Skeletal muscle tissue (tissue), 4 donors: ENCODE measurements around the gene BDH2. TPM values are rescaled to one million over a fixed set of nuclear protein-coding genes. Genes with fewer than 3 reads are reported as not detected.

ENCODE experiments used
- H3K27ac ChIP-seq: one replicate; pipeline ENCODE4 v1.7.0; 2013; ENCODE audit warnings: mild to moderate bottlenecking, low read depth, low read length, inconsistent platforms
- H3K27me3 ChIP-seq, 3 donors: one replicate each; pipeline ENCODE4 v1.7.0; 2013; ENCODE audit warnings: low read length in 3 of 3; ENCODE audit not compliant: control insufficient read depth in 3 of 3, insufficient read depth in 3 of 3
- H3K36me3 ChIP-seq, 3 donors: one replicate each; pipeline ENCODE4 v1.7.0; 2013; ENCODE audit warnings: low read length in 3 of 3; ENCODE audit not compliant: control insufficient read depth in 3 of 3, insufficient read depth in 3 of 3
- H3K4me1 ChIP-seq, 3 donors: one replicate each; pipeline ENCODE4 v1.7.0; 2013; ENCODE audit warnings: low read length in 3 of 3, mild to moderate bottlenecking in 3 of 3; ENCODE audit not compliant: control insufficient read depth in 3 of 3, insufficient read depth in 3 of 3
- H3K4me3 ChIP-seq, 3 donors: one replicate each; pipeline ENCODE4 v1.7.0; 2013; ENCODE audit warnings: low read length in 3 of 3
- H3K9ac ChIP-seq, 3 donors: one replicate each; pipeline ENCODE4 v1.7.0; 2013; ENCODE audit warnings: low read length in 3 of 3, mild to moderate bottlenecking in 3 of 3, moderate library complexity in 2 of 3, low read depth in 1 of 3
- H3K9me3 ChIP-seq, 3 donors: one replicate each; pipeline ENCODE4 v1.7.0; 2013; ENCODE audit warnings: low read length in 3 of 3; ENCODE audit not compliant: control insufficient read depth in 3 of 3
- total RNA-seq: library from RNA; depleted of rRNA; stranded (reverse); fragments of >200 nt; gene quantifications from one replicate; pipeline ENCODE4 v1.2.3, GENCODE V29; 2014
- donor health status: Osteomylitis.

The BDH2 gene
- total RNA-seq, 1 donor from 2014 or later = 23.0 TPM

GRCh38 chr4:103032574-103032973, 67.1 kb downstream of the BDH2 start:
- Histone ChIP-seq H3K4me3 (no peak overlapping the region), H3K27ac (no peak overlapping the region), H3K36me3 (peaks cover 0 to 9% (median 4%) of the 10 kb centered on the region in 3 donors), H3K9ac (no peak overlapping the region), H3K27me3 (no peaks in the 10 kb centered on the region), H3K4me1 (no peaks in the 10 kb centered on the region), H3K9me3 (no peaks in the 10 kb centered on the region)

GRCh38 chr4:103030791-103031190, 68.8 kb downstream of the BDH2 start:
- Histone ChIP-seq H3K27me3 (no peaks in the 10 kb centered on the region), H3K36me3 (peaks cover 0 to 9% (median 0%) of the 10 kb centered on the region in 3 donors), H3K9me3 (no peaks in the 10 kb centered on the region), H3K9ac (no peak overlapping the region), H3K27ac (no peak overlapping the region), H3K4me1 (no peaks in the 10 kb centered on the region), H3K4me3 (no peak overlapping the region)

- Histone ChIP-seq H3K4me1 (no peaks in the 10 kb centered on the region), H3K36me3 (peaks cover 0 to 9% (median 0%) of the 10 kb centered on the region in 3 donors), H3K9me3 (no peaks in the 10 kb centered on the region), H3K27me3 (no peaks in the 10 kb centered on the region), H3K9ac (no peak overlapping the region), H3K27ac (no peak overlapping the region), H3K4me3 (no peak overlapping the region)
Observed at GRCh38 chr4:103029300-103029699, 70.3 kb downstream of the BDH2 start.

Other genes with a start within 250 kb of the BDH2 start
- gene CISD2, start 230.8 kb downstream of the BDH2 start, total RNA-seq = 21.9 TPM
- 15.7 TPM for gene SLC9B1, start 80.1 kb downstream of the BDH2 start, total RNA-seq
- 7.3 TPM for gene SLC9B2, start 23.1 kb downstream of the BDH2 start, total RNA-seq
- 3.1 TPM for gene CENPE, start 98.5 kb upstream of the BDH2 start, total RNA-seq